ENCODE measurements around the gene NOL9. TPM values are rescaled to one million over a fixed set of nuclear protein-coding genes. Genes with fewer than 3 reads are reported as not detected.

Gene NOL9
- total and polyA plus RNA-seq, 2 of the 13 experiments (the other 11 are each of a cell fraction or from before 2014, with no cell fraction given): 18.0 to 24.7 TPM

DNA sequence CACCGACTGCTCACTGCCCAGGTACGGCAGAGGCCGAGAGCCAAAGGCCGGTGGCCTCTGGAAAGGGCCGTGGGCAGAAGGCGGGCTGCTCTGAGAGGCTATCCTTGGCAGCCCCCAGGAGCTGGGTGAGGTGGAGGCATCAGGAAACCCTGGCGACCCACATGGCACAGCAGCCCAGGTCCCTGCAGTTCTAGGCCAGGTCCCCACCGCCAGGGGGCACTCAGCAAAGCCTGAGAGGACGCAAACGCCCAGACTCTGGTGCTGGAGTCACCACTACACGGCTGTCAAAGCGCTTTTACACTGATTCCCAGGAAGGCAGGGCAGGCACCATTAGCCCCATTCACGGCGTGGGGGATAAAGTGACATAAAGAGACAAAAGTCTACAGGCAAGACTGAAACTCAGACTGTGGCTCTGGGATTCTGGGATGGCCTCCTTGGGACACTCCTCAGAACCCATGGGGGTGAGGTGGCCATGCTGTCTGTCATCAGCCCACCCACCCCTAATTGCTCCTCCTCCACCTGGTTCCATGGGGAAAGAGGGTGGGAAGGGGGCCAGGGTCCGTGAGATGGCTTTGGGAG, 67.8 kb downstream of the NOL9 start (continued):
- TF ChIP-seq PRPF4 (IDR thresholded peaks at IDR 0.05; ENCODE audit: low read depth, low read length, poor library complexity, severe bottlenecking) (no peak), ZNF7 (CRISPR knock-in tag; IDR thresholded peaks at IDR 0.05) (no peak), NR1H2 (CRISPR knock-in tag; IDR thresholded peaks at IDR 0.05; ENCODE audit: borderline replicate concordance, low read depth) (no peak), ZNF607 (CRISPR knock-in tag; IDR thresholded peaks at IDR 0.05; ENCODE audit: borderline replicate concordance) (no peak), ZNF556 (CRISPR knock-in tag; IDR thresholded peaks at IDR 0.05; ENCODE audit: borderline replicate concordance) (peak; percentile 49; the same call in 1 of the 2 replicates), KDM2A (CRISPR knock-in tag; IDR thresholded peaks at IDR 0.05; ENCODE audit: borderline replicate concordance, low read depth) (peak; percentile 66; the same call in 1 of the 2 replicates), HMG20B (CRISPR knock-in tag; conservative IDR thresholded peaks at IDR 0.05) (no peak), SNAPC2 (CRISPR knock-in tag; IDR thresholded peaks at IDR 0.05) (no peak), ZNF562 (CRISPR knock-in tag; IDR thresholded peaks at IDR 0.05; ENCODE audit: borderline replicate concordance) (no peak)
- TF ChIP-seq, protein P1, sequence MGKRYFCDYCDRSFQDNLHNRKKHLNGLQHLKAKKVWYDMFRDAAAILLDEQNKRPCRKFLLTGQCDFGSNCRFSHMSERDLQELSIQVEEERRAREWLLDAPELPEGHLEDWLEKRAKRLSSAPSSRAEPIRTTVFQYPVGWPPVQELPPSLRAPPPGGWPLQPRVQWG (CRISPR knock-in tag; IDR thresholded peaks at IDR 0.05; ENCODE audit: borderline replicate concordance, low read depth): no peak
- TF ChIP-seq, protein P2, sequence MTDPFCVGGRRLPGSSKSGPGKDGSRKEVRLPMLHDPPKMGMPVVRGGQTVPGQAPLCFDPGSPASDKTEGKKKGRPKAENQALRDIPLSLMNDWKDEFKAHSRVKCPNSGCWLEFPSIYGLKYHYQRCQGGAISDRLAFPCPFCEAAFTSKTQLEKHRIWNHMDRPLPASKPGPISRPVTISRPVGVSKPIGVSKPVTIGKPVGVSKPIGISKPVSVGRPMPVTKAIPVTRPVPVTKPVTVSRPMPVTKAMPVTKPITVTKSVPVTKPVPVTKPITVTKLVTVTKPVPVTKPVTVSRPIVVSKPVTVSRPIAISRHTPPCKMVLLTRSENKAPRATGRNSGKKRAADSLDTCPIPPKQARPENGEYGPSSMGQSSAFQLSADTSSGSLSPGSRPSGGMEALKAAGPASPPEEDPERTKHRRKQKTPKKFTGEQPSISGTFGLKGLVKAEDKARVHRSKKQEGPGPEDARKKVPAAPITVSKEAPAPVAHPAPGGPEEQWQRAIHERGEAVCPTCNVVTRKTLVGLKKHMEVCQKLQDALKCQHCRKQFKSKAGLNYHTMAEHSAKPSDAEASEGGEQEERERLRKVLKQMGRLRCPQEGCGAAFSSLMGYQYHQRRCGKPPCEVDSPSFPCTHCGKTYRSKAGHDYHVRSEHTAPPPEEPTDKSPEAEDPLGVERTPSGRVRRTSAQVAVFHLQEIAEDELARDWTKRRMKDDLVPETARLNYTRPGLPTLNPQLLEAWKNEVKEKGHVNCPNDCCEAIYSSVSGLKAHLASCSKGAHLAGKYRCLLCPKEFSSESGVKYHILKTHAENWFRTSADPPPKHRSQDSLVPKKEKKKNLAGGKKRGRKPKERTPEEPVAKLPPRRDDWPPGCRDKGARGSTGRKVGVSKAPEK (CRISPR knock-in tag; IDR thresholded peaks at IDR 0.05; ENCODE audit: borderline replicate concordance): no peak
- TF ChIP-seq, protein P3, sequence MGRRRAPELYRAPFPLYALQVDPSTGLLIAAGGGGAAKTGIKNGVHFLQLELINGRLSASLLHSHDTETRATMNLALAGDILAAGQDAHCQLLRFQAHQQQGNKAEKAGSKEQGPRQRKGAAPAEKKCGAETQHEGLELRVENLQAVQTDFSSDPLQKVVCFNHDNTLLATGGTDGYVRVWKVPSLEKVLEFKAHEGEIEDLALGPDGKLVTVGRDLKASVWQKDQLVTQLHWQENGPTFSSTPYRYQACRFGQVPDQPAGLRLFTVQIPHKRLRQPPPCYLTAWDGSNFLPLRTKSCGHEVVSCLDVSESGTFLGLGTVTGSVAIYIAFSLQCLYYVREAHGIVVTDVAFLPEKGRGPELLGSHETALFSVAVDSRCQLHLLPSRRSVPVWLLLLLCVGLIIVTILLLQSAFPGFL (CRISPR knock-in tag; IDR thresholded peaks at IDR 0.05): no peak
- TF ChIP-seq, protein P4, sequence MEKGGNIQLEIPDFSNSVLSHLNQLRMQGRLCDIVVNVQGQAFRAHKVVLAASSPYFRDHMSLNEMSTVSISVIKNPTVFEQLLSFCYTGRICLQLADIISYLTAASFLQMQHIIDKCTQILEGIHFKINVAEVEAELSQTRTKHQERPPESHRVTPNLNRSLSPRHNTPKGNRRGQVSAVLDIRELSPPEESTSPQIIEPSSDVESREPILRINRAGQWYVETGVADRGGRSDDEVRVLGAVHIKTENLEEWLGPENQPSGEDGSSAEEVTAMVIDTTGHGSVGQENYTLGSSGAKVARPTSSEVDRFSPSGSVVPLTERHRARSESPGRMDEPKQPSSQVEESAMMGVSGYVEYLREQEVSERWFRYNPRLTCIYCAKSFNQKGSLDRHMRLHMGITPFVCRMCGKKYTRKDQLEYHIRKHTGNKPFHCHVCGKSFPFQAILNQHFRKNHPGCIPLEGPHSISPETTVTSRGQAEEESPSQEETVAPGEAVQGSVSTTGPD (CRISPR knock-in tag; IDR thresholded peaks at IDR 0.05): no peak
- TF ChIP-seq, protein P5, sequence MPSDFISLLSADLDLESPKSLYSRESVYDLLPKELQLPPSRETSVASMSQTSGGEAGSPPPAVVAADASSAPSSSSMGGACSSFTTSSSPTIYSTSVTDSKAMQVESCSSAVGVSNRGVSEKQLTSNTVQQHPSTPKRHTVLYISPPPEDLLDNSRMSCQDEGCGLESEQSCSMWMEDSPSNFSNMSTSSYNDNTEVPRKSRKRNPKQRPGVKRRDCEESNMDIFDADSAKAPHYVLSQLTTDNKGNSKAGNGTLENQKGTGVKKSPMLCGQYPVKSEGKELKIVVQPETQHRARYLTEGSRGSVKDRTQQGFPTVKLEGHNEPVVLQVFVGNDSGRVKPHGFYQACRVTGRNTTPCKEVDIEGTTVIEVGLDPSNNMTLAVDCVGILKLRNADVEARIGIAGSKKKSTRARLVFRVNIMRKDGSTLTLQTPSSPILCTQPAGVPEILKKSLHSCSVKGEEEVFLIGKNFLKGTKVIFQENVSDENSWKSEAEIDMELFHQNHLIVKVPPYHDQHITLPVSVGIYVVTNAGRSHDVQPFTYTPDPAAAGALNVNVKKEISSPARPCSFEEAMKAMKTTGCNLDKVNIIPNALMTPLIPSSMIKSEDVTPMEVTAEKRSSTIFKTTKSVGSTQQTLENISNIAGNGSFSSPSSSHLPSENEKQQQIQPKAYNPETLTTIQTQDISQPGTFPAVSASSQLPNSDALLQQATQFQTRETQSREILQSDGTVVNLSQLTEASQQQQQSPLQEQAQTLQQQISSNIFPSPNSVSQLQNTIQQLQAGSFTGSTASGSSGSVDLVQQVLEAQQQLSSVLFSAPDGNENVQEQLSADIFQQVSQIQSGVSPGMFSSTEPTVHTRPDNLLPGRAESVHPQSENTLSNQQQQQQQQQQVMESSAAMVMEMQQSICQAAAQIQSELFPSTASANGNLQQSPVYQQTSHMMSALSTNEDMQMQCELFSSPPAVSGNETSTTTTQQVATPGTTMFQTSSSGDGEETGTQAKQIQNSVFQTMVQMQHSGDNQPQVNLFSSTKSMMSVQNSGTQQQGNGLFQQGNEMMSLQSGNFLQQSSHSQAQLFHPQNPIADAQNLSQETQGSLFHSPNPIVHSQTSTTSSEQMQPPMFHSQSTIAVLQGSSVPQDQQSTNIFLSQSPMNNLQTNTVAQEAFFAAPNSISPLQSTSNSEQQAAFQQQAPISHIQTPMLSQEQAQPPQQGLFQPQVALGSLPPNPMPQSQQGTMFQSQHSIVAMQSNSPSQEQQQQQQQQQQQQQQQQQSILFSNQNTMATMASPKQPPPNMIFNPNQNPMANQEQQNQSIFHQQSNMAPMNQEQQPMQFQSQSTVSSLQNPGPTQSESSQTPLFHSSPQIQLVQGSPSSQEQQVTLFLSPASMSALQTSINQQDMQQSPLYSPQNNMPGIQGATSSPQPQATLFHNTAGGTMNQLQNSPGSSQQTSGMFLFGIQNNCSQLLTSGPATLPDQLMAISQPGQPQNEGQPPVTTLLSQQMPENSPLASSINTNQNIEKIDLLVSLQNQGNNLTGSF (CRISPR knock-in tag; IDR thresholded peaks at IDR 0.05): no peak
- TF ChIP-seq, protein P6, sequence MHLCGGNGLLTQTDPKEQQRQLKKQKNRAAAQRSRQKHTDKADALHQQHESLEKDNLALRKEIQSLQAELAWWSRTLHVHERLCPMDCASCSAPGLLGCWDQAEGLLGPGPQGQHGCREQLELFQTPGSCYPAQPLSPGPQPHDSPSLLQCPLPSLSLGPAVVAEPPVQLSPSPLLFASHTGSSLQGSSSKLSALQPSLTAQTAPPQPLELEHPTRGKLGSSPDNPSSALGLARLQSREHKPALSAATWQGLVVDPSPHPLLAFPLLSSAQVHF (CRISPR knock-in tag; IDR thresholded peaks at IDR 0.05): no peak
